Endothelial cell of umbilical vein (primary cell): ENCODE data around the gene TKT. TPM values are rescaled to one million over a fixed set of nuclear protein-coding genes. Genes with fewer than 3 reads are reported as not detected.

Source experiments
- BruUV-seq: library from RNA; stranded (reverse); fragments of 400-500 nt; replicated peaks from 2 replicates; lab custom pipeline; 2021; lab: Mats Ljungman, UMichigan
- CTCF ChIA-PET: fragments of 300-600, 350-600 bp; sonication (Branson Sonifier 250); formaldehyde crosslinking; loops from one replicate; lab custom pipeline; 2021; ENCODE audit warnings: antibody characterized with exemption, inconsistent platforms; lab: Charles Lee
- POLR2A ChIA-PET: fragments of 300-600, 350-600 bp; sonication (Branson Sonifier 250); formaldehyde crosslinking; loops from one replicate; lab custom pipeline; 2021; ENCODE audit warnings: antibody characterized with exemption, inconsistent platforms; lab: Charles Lee
- DNase-seq: peaks from one replicate; pipeline ENCODE4 v3.0.0-alpha.2; 2011; ENCODE audit warnings: low read depth, low spot score
- FAIRE-seq: peaks from 2 replicates; lab custom pipeline; 2011; peaks lifted over from hg19 to GRCh38; lab: Jason Lieb, UNC
- H2AFZ ChIP-seq: 2 replicates; pipeline ENCODE4 v1.6.0; 2012; ENCODE audit warnings: low read depth, low read length, control low read depth, inconsistent platforms
- H3K27ac ChIP-seq: 2 replicates; pipeline ENCODE4 v1.5.1; 2011; ENCODE audit warnings: low read depth, mild to moderate bottlenecking, control low read depth, low read length, moderate library complexity; ENCODE audit not compliant: insufficient read depth
- H3K27me3 ChIP-seq, 2 experiments: 2 replicates each; pipeline versions ENCODE4 v1.6.0 to v1.6.1; 2011; ENCODE audit warnings: low read length in 2 of 2, mixed read lengths in 1 of 2; ENCODE audit not compliant: control insufficient read depth in 2 of 2, insufficient read depth in 2 of 2
- H3K36me3 ChIP-seq, 2 experiments: 2 replicates in 1 of 2; 3 replicates in 1 of 2; pipeline ENCODE4 v1.5.1; 2011; ENCODE audit warnings: low read length in 2 of 2, mild to moderate bottlenecking in 1 of 2, moderate library complexity in 1 of 2; ENCODE audit not compliant: control insufficient read depth in 2 of 2, insufficient read depth in 2 of 2; ENCODE audit errors: extremely low read depth in 1 of 2
- H3K4me1 ChIP-seq: 3 replicates; pipeline ENCODE4 v1.5.1; 2011; ENCODE audit warnings: mild to moderate bottlenecking, low read length; ENCODE audit not compliant: control insufficient read depth, insufficient read depth; ENCODE audit errors: extremely low read depth
- H3K4me2 ChIP-seq: 2 replicates; pipeline ENCODE4 v1.6.1; 2011; ENCODE audit warnings: low read length, control low read depth, mixed read lengths; ENCODE audit not compliant: insufficient read depth
- H3K4me3 ChIP-seq, 3 experiments: fragments of 200-600 bp in 1 of 3; sonication (generic), shearing (Covaris generic) in 1 of 3; replicated peaks in 1 of 3; 2 replicates each; pipeline ENCODE4 v1.5.1; 2011 to 2016; ENCODE audit warnings: control low read depth in 3 of 3, low read length in 3 of 3, mild to moderate bottlenecking in 2 of 3, inconsistent platforms in 1 of 3, low read depth in 1 of 3, moderate library complexity in 1 of 3; ENCODE audit not compliant: insufficient read depth in 1 of 3
- H3K79me2 ChIP-seq: 2 replicates; pipeline ENCODE4 v1.6.0; 2012; ENCODE audit warnings: low read length, inconsistent platforms; ENCODE audit not compliant: control insufficient read depth, insufficient read depth
- H3K9ac ChIP-seq: replicated peaks from 2 replicates; pipeline ENCODE3; 2011; ENCODE audit warnings: low read length, control low read depth; ENCODE audit not compliant: insufficient read depth; ENCODE audit errors: extremely low read depth
- H3K9me1 ChIP-seq: replicated peaks from 3 replicates; pipeline ENCODE4 v1.6.0; 2011; ENCODE audit warnings: mild to moderate bottlenecking, low read length; ENCODE audit not compliant: control insufficient read depth, insufficient read depth; ENCODE audit errors: extremely low read depth
- H3K9me3 ChIP-seq: replicated peaks from 2 replicates; pipeline ENCODE4 v1.5.1; 2012; ENCODE audit warnings: low read length, inconsistent platforms; ENCODE audit not compliant: control insufficient read depth, insufficient read depth
- H4K20me1 ChIP-seq: replicated peaks from 2 replicates; pipeline ENCODE3; 2011; ENCODE audit warnings: mild to moderate bottlenecking, low read length; ENCODE audit not compliant: control insufficient read depth, insufficient read depth; ENCODE audit errors: extremely low read depth
- CTCF ChIP-seq, 2 donors: IDR thresholded peaks; 1 replicate in 1 of 2; 2 replicates in 1 of 2; pipeline ENCODE4 v1.5.1; 2011; ENCODE audit warnings: low read length in 2 of 2, mild to moderate bottlenecking in 2 of 2, moderate library complexity in 2 of 2, control low read depth in 1 of 2, inconsistent platforms in 1 of 2, low read depth in 1 of 2; ENCODE audit not compliant: insufficient read depth in 1 of 2; ENCODE audit errors: extremely low read depth in 1 of 2
- EZH2 ChIP-seq: IDR thresholded peaks from 2 replicates; pipeline ENCODE4 v1.6.1; 2012; ENCODE audit warnings: borderline replicate concordance, low read depth, mild to moderate bottlenecking, moderate library complexity, low read length, inconsistent platforms; ENCODE audit not compliant: severe bottlenecking
- GATA2 ChIP-seq: IDR thresholded peaks from 2 replicates; pipeline ENCODE4 v1.7.0; 2011; ENCODE audit warnings: low read depth, mild to moderate bottlenecking, moderate library complexity, mixed read lengths, low read length; ENCODE audit not compliant: insufficient read length, insufficient read depth
- JUN ChIP-seq: IDR thresholded peaks from 2 replicates; pipeline ENCODE4 v1.6.1; 2011; ENCODE audit warnings: borderline replicate concordance, low read depth; ENCODE audit not compliant: insufficient read length, insufficient read depth
- MYC ChIP-seq: IDR thresholded peaks from one replicate; pipeline ENCODE4 v1.6.1; 2011; ENCODE audit warnings: mild to moderate bottlenecking, low read depth, low read length
- POLR2A ChIP-seq: IDR thresholded peaks from 2 replicates; pipeline ENCODE4 v1.6.1; 2012; ENCODE audit warnings: low read depth, mild to moderate bottlenecking, control low read depth, low read length
- POLR2AphosphoS5 ChIP-seq: IDR thresholded peaks from 2 replicates; pipeline ENCODE4 v1.6.1; 2012; ENCODE audit warnings: low read depth, mild to moderate bottlenecking, control low read depth, low read length, moderate library complexity; ENCODE audit not compliant: insufficient read depth
- dilution Hi-C: fragments of 300-500 bp; cut with MboI; formaldehyde crosslinking; loops from one replicate; pipeline ENCODE4 v1.15.0; 2019; ENCODE audit warnings: low sequenced_read_pairs; ENCODE audit not compliant: extremely low pct_ligation_motif_present
- intact Hi-C: fragments of 100-400 bp; cut with micrococcal nuclease; formaldehyde crosslinking; loops from one replicate; pipeline ENCODE4 v1.10.0; 2022
- polyA plus RNA-seq, 4 experiments: library from polyadenylated mRNA; depleted of rRNA in 3 of 4; stranded (reverse) in 3 of 4; unstranded in 1 of 4; fragments of >200 nt; gene quantifications; 2 replicates each; pipeline versions ENCODE4 v1.2.1 to v1.2.3, GENCODE V29; 2011 to 2012; ENCODE audit warnings: missing spikeins in 1 of 4
- total RNA-seq: library from RNA; stranded (reverse); gene quantifications from 2 replicates; pipeline ENCODE4 v1.2.3, GENCODE V29; 2021
- TF ChIP-seq, protein P1 (sequence below): IDR thresholded peaks from 2 replicates; pipeline ENCODE4 v1.6.1; 2011; ENCODE audit not compliant: insufficient read depth, insufficient read length

TKT gene
- total and polyA plus RNA-seq, 2 donors (not counting 3 experiments of a cell fraction or from before 2014, with no cell fraction given): 287 to 586 TPM

DNA sequence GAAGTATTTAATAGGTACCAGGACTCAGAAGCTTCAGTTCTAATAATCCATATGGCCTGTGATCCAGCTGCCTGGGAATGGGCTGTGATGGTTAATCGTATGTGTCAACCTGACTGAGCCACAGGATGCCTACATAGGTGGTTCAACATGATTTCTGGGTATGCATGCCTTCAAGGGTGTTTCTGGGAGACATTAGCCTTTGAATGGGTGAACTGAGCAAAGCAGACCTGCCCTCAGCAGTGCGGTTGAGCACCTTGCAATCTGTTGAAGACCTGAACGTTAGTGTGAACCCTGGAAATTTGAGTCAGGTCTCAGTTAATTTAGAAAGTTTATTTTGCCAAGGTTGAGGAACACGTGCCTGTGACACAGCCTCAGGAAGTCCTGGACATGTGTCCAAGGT lies 22.8 kb upstream of the TKT start:
- ChIA-PET CTCF (interaction anchor here (1.6 kb wide), 1 partner anchor 9 kb away, joined by 5 read pairs; no protein-coding TSS in a partner anchor), POLR2A (no interaction called here)
- H2AFZ ChIP-seq: no peak overlapping the region
- intact Hi-C loops: no loop called here
- no peaks in the 10 kb centered on the region for H3K27me3 ChIP-seq
- FAIRE-seq: no peak
- H3K27ac ChIP-seq: no peak overlapping the region
- no peaks in the 10 kb centered on the region for H3K79me2 ChIP-seq
- H3K9me1 ChIP-seq: no peaks in the 10 kb centered on the region
- no peaks in the 10 kb centered on the region for H3K4me1 ChIP-seq
- TF ChIP-seq, protein P1, sequence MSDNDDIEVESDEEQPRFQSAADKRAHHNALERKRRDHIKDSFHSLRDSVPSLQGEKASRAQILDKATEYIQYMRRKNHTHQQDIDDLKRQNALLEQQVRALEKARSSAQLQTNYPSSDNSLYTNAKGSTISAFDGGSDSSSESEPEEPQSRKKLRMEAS: no peak
- TF ChIP-seq POLR2A (no peak), JUN (no peak), EZH2 (no peak), GATA2 (no peak), CTCF (IDR thresholded peaks at IDR 0.05; ENCODE audit: extremely low read depth in 1 of 2, insufficient read depth in 1 of 2, low read depth in 1 of 2, low read length in 2 of 2) (no peak), MYC (no peak), POLR2AphosphoS5 (no peak)
- dilution Hi-C loops: no loop called here
- no peak overlapping the region for H3K4me3 ChIP-seq
- DNase-seq: no peak
- no TSS peak for BruUV-seq
- H3K9me3 ChIP-seq: no peaks in the 10 kb centered on the region
- H3K36me3 ChIP-seq: peaks cover 0 to 2% of the 10 kb centered on the region in 2 experiments
- no peak overlapping the region for H3K4me2 ChIP-seq
- no peaks in the 10 kb centered on the region for H4K20me1 ChIP-seq
- H3K9ac ChIP-seq: no peak overlapping the region
